Activated CD8-positive, alpha-beta memory T cell treated with anti-CD3 and anti-CD28 coated beads, Interleukin-2, amount 50 U/mL, for 24 hours (primary cell): ENCODE results near the gene PRKCQ.
A peak's percentile ranks its signal among the peaks of the same experiment; 100 is the strongest.
"Not testable (repeated sequence)": the region's sequence is repeated elsewhere in the genome, so short reads cannot be mapped to it uniquely, and the experiment has no call there.

Experiments
- DNase-seq: peaks from one replicate; pipeline ENCODE4 v3.0.0-alpha.2; 2020; ENCODE audit errors: extremely low read depth

Gene PRKCQ

GRCh38 chr10:6595499-6595898, 15.4 kb upstream of the PRKCQ start:
- no peak for DNase-seq

- no peak for DNase-seq
Measured at GRCh38 chr10:6593241-6593671, 13.2 kb upstream of the PRKCQ start.

- DNase-seq = no peak
Measured at GRCh38 chr10:6592080-6592479, 12.0 kb upstream of the PRKCQ start.

- no peak for DNase-seq
Measured at GRCh38 chr10:6591668-6592067, 11.6 kb upstream of the PRKCQ start.

- no peak for DNase-seq
Measured at GRCh38 chr10:6590100-6590499, 10.0 kb upstream of the PRKCQ start.

GRCh38 chr10:6589287-6590094, 9.4 kb upstream of the PRKCQ start:
- no peak for DNase-seq

- no peak for DNase-seq
Measured at GRCh38 chr10:6588845-6589244, 8.8 kb upstream of the PRKCQ start.

- no peak for DNase-seq
Measured at GRCh38 chr10:6588082-6588481, 8.0 kb upstream of the PRKCQ start.

- no peak for DNase-seq
Measured at GRCh38 chr10:6586501-6586900, 6.4 kb upstream of the PRKCQ start.

GRCh38 chr10:6583447-6583846, 3.4 kb upstream of the PRKCQ start:
- DNase-seq = peak; percentile 57

- DNase-seq = not testable (repeated sequence)
Measured at GRCh38 chr10:6582913-6583312, 2.8 kb upstream of the PRKCQ start.

- DNase-seq = no peak
Measured at GRCh38 chr10:6582298-6582697, 2.2 kb upstream of the PRKCQ start.

GRCh38 chr10:6581778-6582228, 1.7 kb upstream of the PRKCQ start:
- no peak for DNase-seq

GRCh38 chr10:6581223-6581622, 1.1 kb upstream of the PRKCQ start:
- DNase-seq = not testable (repeated sequence)

GRCh38 chr10:6580279-6581029, 378 bp upstream of the PRKCQ start:
- DNase-seq = peak; percentile 59

GRCh38 chr10:6579183-6579903, 733 bp downstream of the PRKCQ start:
- no peak for DNase-seq

- DNase-seq = no peak
Measured at GRCh38 chr10:6578795-6579182, 1.3 kb downstream of the PRKCQ start.

- no peak for DNase-seq
Measured at GRCh38 chr10:6578251-6578771, 1.8 kb downstream of the PRKCQ start.

- no peak for DNase-seq
Measured at GRCh38 chr10:6576326-6576725, 3.8 kb downstream of the PRKCQ start.

- no peak for DNase-seq
Measured at GRCh38 chr10:6574664-6575176, 5.4 kb downstream of the PRKCQ start.

- DNase-seq = no peak
Measured at GRCh38 chr10:6570893-6571292, 9.2 kb downstream of the PRKCQ start.

- no peak for DNase-seq
Measured at GRCh38 chr10:6569259-6569658, 10.8 kb downstream of the PRKCQ start.
